Endothelial cell of umbilical vein (primary cell): ENCODE measurements around the gene AP1G2. TPM values are rescaled to one million over a fixed set of nuclear protein-coding genes. Genes with fewer than 3 reads are reported as not detected.
"Not testable (repeated sequence)": the region's sequence is repeated elsewhere in the genome, so short reads cannot be mapped to it uniquely, and the experiment has no call there.

ENCODE experiments used
- BruUV-seq: library from RNA; stranded (reverse); fragments of 400-500 nt; replicated peaks from 2 replicates; lab custom pipeline; 2021; lab: Mats Ljungman, UMichigan
- CTCF ChIA-PET: fragments of 300-600, 350-600 bp; sonication (Branson Sonifier 250); formaldehyde crosslinking; loops from one replicate; lab custom pipeline; 2021; ENCODE audit warnings: antibody characterized with exemption, inconsistent platforms; lab: Charles Lee
- POLR2A ChIA-PET: fragments of 300-600, 350-600 bp; sonication (Branson Sonifier 250); formaldehyde crosslinking; loops from one replicate; lab custom pipeline; 2021; ENCODE audit warnings: antibody characterized with exemption, inconsistent platforms; lab: Charles Lee
- DNase-seq: peaks from one replicate; pipeline ENCODE4 v3.0.0-alpha.2; 2011; ENCODE audit warnings: low read depth, low spot score
- FAIRE-seq: peaks from 2 replicates; lab custom pipeline; 2011; peaks lifted over from hg19 to GRCh38; lab: Jason Lieb, UNC
- H2AFZ ChIP-seq: 2 replicates; pipeline ENCODE4 v1.6.0; 2012; ENCODE audit warnings: low read depth, low read length, control low read depth, inconsistent platforms
- H3K27ac ChIP-seq: 2 replicates; pipeline ENCODE4 v1.5.1; 2011; ENCODE audit warnings: low read depth, mild to moderate bottlenecking, control low read depth, low read length, moderate library complexity; ENCODE audit not compliant: insufficient read depth
- H3K27me3 ChIP-seq, 2 experiments: 2 replicates each; pipeline versions ENCODE4 v1.6.0 to v1.6.1; 2011; ENCODE audit warnings: low read length in 2 of 2, mixed read lengths in 1 of 2; ENCODE audit not compliant: control insufficient read depth in 2 of 2, insufficient read depth in 2 of 2
- H3K36me3 ChIP-seq, 2 experiments: 2 replicates in 1 of 2; 3 replicates in 1 of 2; pipeline ENCODE4 v1.5.1; 2011; ENCODE audit warnings: low read length in 2 of 2, mild to moderate bottlenecking in 1 of 2, moderate library complexity in 1 of 2; ENCODE audit not compliant: control insufficient read depth in 2 of 2, insufficient read depth in 2 of 2; ENCODE audit errors: extremely low read depth in 1 of 2
- H3K4me1 ChIP-seq: 3 replicates; pipeline ENCODE4 v1.5.1; 2011; ENCODE audit warnings: mild to moderate bottlenecking, low read length; ENCODE audit not compliant: control insufficient read depth, insufficient read depth; ENCODE audit errors: extremely low read depth
- H3K4me2 ChIP-seq: 2 replicates; pipeline ENCODE4 v1.6.1; 2011; ENCODE audit warnings: low read length, control low read depth, mixed read lengths; ENCODE audit not compliant: insufficient read depth
- H3K4me3 ChIP-seq, 3 experiments: fragments of 200-600 bp in 1 of 3; sonication (generic), shearing (Covaris generic) in 1 of 3; replicated peaks in 1 of 3; 2 replicates each; pipeline ENCODE4 v1.5.1; 2011 to 2016; ENCODE audit warnings: control low read depth in 3 of 3, low read length in 3 of 3, mild to moderate bottlenecking in 2 of 3, inconsistent platforms in 1 of 3, low read depth in 1 of 3, moderate library complexity in 1 of 3; ENCODE audit not compliant: insufficient read depth in 1 of 3
- H3K79me2 ChIP-seq: 2 replicates; pipeline ENCODE4 v1.6.0; 2012; ENCODE audit warnings: low read length, inconsistent platforms; ENCODE audit not compliant: control insufficient read depth, insufficient read depth
- H3K9ac ChIP-seq: replicated peaks from 2 replicates; pipeline ENCODE3; 2011; ENCODE audit warnings: low read length, control low read depth; ENCODE audit not compliant: insufficient read depth; ENCODE audit errors: extremely low read depth
- H3K9me1 ChIP-seq: replicated peaks from 3 replicates; pipeline ENCODE4 v1.6.0; 2011; ENCODE audit warnings: mild to moderate bottlenecking, low read length; ENCODE audit not compliant: control insufficient read depth, insufficient read depth; ENCODE audit errors: extremely low read depth
- H3K9me3 ChIP-seq: replicated peaks from 2 replicates; pipeline ENCODE4 v1.5.1; 2012; ENCODE audit warnings: low read length, inconsistent platforms; ENCODE audit not compliant: control insufficient read depth, insufficient read depth
- H4K20me1 ChIP-seq: replicated peaks from 2 replicates; pipeline ENCODE3; 2011; ENCODE audit warnings: mild to moderate bottlenecking, low read length; ENCODE audit not compliant: control insufficient read depth, insufficient read depth; ENCODE audit errors: extremely low read depth
- CTCF ChIP-seq, 2 donors: IDR thresholded peaks; 1 replicate in 1 of 2; 2 replicates in 1 of 2; pipeline ENCODE4 v1.5.1; 2011; ENCODE audit warnings: low read length in 2 of 2, mild to moderate bottlenecking in 2 of 2, moderate library complexity in 2 of 2, control low read depth in 1 of 2, inconsistent platforms in 1 of 2, low read depth in 1 of 2; ENCODE audit not compliant: insufficient read depth in 1 of 2; ENCODE audit errors: extremely low read depth in 1 of 2
- EZH2 ChIP-seq: IDR thresholded peaks from 2 replicates; pipeline ENCODE4 v1.6.1; 2012; ENCODE audit warnings: borderline replicate concordance, low read depth, mild to moderate bottlenecking, moderate library complexity, low read length, inconsistent platforms; ENCODE audit not compliant: severe bottlenecking
- GATA2 ChIP-seq: IDR thresholded peaks from 2 replicates; pipeline ENCODE4 v1.7.0; 2011; ENCODE audit warnings: low read depth, mild to moderate bottlenecking, moderate library complexity, mixed read lengths, low read length; ENCODE audit not compliant: insufficient read length, insufficient read depth
- MAX ChIP-seq: IDR thresholded peaks from 2 replicates; pipeline ENCODE4 v1.6.1; 2011; ENCODE audit not compliant: insufficient read depth, insufficient read length
- MYC ChIP-seq: IDR thresholded peaks from one replicate; pipeline ENCODE4 v1.6.1; 2011; ENCODE audit warnings: mild to moderate bottlenecking, low read depth, low read length
- POLR2AphosphoS5 ChIP-seq: IDR thresholded peaks from 2 replicates; pipeline ENCODE4 v1.6.1; 2012; ENCODE audit warnings: low read depth, mild to moderate bottlenecking, control low read depth, low read length, moderate library complexity; ENCODE audit not compliant: insufficient read depth
- dilution Hi-C: fragments of 300-500 bp; cut with MboI; formaldehyde crosslinking; loops from one replicate; pipeline ENCODE4 v1.15.0; 2019; ENCODE audit warnings: low sequenced_read_pairs; ENCODE audit not compliant: extremely low pct_ligation_motif_present
- intact Hi-C: fragments of 100-400 bp; cut with micrococcal nuclease; formaldehyde crosslinking; loops from one replicate; pipeline ENCODE4 v1.10.0; 2022
- polyA plus RNA-seq, 4 experiments: library from polyadenylated mRNA; depleted of rRNA in 3 of 4; stranded (reverse) in 3 of 4; unstranded in 1 of 4; fragments of >200 nt; gene quantifications; 2 replicates each; pipeline versions ENCODE4 v1.2.1 to v1.2.3, GENCODE V29; 2011 to 2012; ENCODE audit warnings: missing spikeins in 1 of 4
- total RNA-seq: library from RNA; stranded (reverse); gene quantifications from 2 replicates; pipeline ENCODE4 v1.2.3, GENCODE V29; 2021

The AP1G2 gene
- total and polyA plus RNA-seq, 2 donors (not counting 3 experiments of a cell fraction or from before 2014, with no cell fraction given), result 39.0 to 55.8 TPM

- Histone ChIP-seq H3K79me2 (no peaks in the 10 kb centered on the region), H3K27me3 (no peaks in the 10 kb centered on the region), H3K4me3 (no peak overlapping the region), H3K4me1 (peaks cover 5% of the 10 kb centered on the region), H3K4me2 (no peak overlapping the region), H3K36me3 (no peaks in the 10 kb centered on the region), H3K27ac (no peak overlapping the region), H4K20me1 (no peaks in the 10 kb centered on the region), H2AFZ (peak overlapping the region; percentile 31), H3K9me1 (no peaks in the 10 kb centered on the region), H3K9ac (no peak overlapping the region), H3K9me3 (no peaks in the 10 kb centered on the region)
- POLR2A ChIA-PET, result no interaction called here
- TF ChIP-seq MYC, result no peak
- peak; percentile 76 to 90 for TF ChIP-seq CTCF (IDR thresholded peaks at IDR 0.05; ENCODE audit: extremely low read depth in 1 of 2, insufficient read depth in 1 of 2, low read depth in 1 of 2, low read length in 2 of 2)
- TF ChIP-seq POLR2AphosphoS5, result peak; percentile 15
- peak; percentile 72 for TF ChIP-seq GATA2
- TF ChIP-seq EZH2, result no peak
- TF ChIP-seq MAX, result no peak
- dilution Hi-C loops (no loop called here), intact Hi-C loops (loop anchor here (1.0 to 2.0 kb wide), 3 partner anchors 44 to 340 kb away; no protein-coding TSS in a partner anchor)
- DNase-seq (peak; percentile 87), FAIRE-seq (peak; percentile 76)
- CTCF ChIA-PET, result interaction anchor here (0.6 to 2.3 kb wide), 26 partner anchors 9 to 342 kb away, joined by 3 to 95 read pairs (median 4); partner anchors contain the start of genes DHRS2, JPH4 and ZFHX2
- BruUV-seq, result no TSS peak
These were observed 21.4 kb upstream of the AP1G2 start for GRCh38 chr14:23588884-23589598.

- H3K79me2 ChIP-seq, H3K4me2 ChIP-seq, H3K27ac ChIP-seq, H3K9ac ChIP-seq, H3K4me3 ChIP-seq, BruUV-seq, H3K9me3 ChIP-seq, H2AFZ ChIP-seq, H3K9me1 ChIP-seq, FAIRE-seq, POLR2A ChIA-PET, H3K27me3 ChIP-seq, H3K36me3 ChIP-seq, dilution Hi-C loops, DNase-seq, H3K4me1 ChIP-seq, intact Hi-C loops, H4K20me1 ChIP-seq: not testable (repeated sequence)
- CTCF ChIA-PET, result interaction anchor here (0.9 kb wide), 1 partner anchor 81 kb away, joined by 3 read pairs; no protein-coding TSS in a partner anchor
These were observed 17.1 kb upstream of the AP1G2 start for GRCh38 chr14:23584527-23585203.
